UCSD-AML1 (cell line): ENCODE data around the gene PDRG1.
A peak's percentile ranks its signal among the peaks of the same experiment; 100 is the strongest.

ENCODE experiments used
- DNase-seq: peaks from one replicate; lab custom pipeline; 2025; ENCODE audit not compliant: unreplicated experiment; lab: John Stamatoyannopoulos, UW

The PDRG1 gene

DNA sequence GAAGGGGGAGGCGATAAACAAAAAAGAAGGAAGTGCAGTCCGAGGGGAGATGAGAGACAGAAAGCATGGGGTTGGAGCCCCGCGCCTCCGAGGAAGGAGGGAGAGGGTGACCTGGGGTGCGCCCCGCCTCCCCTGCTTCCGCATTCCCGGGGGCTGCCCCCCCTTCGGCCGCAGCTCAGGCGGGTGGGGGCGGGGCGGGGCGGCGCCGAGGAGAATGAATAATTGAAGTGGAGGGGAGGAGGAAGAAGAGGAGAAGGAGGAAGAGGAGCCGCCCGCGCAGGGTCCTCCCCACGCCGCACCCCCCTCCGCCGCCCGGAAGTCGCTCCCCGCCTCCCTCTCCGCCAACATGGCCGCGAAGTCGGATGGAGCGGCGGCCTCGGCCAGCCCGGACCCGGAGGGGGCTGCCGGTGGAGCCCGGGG, 16.0 kb upstream of the PDRG1 start, which contains the start of gene XKR7:
Gene XKR7, plus strand, starts transcription at position 322 of the 420 bp plus-strand sequence. Its CDS starts 25 bp downstream, at position 347.
- DNase-seq = peak; percentile 59

DNA sequence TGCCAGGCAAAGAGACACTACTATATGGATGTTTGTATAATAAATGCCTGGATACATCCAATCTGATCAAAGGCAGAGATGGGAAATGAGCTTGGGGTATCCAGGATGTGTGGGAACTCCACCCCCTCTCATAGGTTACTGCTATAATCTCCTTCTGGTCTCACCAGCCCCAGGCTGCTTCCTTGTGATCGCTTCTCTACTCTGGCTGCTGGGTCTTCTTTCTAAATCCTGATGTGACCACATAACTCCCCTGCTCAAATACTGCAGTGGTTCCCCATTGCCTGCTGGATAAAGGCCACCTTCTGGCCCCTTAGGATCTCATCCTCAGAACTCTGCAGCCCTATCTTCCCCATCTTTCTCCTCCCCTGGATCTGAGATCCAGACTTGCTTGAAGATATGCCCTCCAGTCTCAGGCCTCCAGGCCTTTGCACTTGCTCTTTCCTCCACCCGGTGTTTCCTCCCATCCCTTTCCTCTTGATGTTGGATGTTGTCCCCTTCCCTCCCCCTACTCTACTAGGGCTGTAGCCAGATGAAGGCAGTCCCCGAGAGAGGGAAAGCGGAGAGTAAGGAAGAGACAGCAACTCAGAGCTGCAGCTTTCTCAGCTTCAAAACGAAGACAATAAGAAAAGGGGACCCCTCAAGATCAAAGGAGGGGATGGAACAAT, 15.3 kb upstream of the PDRG1 start:
- DNase-seq = no peak

- DNase-seq = no peak
Measured at GRCh38 chr20:31963889-31964288, 12.0 kb upstream of the PDRG1 start.

DNA sequence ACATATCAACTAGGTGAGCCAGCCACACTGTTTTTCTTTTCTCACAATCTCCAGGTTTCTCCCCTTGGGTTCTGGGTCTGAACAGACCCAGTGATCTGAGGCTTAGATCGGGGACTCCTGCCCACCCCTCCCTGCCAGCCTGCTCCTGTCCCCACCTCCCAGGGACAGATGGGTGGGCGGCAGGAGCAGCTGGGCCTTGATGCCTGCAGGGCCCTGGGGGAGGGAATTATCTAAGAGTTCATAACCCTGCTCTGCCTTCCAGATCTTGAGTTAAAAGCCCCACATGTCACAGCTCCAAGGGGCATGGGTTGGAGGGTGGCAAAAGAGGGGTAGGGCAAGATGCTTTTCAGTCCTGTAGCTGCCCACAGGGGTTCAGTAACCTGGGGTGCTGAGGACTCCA, 10.9 kb upstream of the PDRG1 start:
- DNase-seq = no peak

- no peak for DNase-seq
Measured at GRCh38 chr20:31956556-31957526, 5.0 kb upstream of the PDRG1 start.

- DNase-seq = no peak
Measured at GRCh38 chr20:31954500-31954899, 2.7 kb upstream of the PDRG1 start.

GRCh38 chr20:31953556-31954148, 1.8 kb upstream of the PDRG1 start:
- DNase-seq = no peak

- DNase-seq = no peak
Measured at GRCh38 chr20:31951203-31951529, 680 bp downstream of the PDRG1 start.

DNA sequence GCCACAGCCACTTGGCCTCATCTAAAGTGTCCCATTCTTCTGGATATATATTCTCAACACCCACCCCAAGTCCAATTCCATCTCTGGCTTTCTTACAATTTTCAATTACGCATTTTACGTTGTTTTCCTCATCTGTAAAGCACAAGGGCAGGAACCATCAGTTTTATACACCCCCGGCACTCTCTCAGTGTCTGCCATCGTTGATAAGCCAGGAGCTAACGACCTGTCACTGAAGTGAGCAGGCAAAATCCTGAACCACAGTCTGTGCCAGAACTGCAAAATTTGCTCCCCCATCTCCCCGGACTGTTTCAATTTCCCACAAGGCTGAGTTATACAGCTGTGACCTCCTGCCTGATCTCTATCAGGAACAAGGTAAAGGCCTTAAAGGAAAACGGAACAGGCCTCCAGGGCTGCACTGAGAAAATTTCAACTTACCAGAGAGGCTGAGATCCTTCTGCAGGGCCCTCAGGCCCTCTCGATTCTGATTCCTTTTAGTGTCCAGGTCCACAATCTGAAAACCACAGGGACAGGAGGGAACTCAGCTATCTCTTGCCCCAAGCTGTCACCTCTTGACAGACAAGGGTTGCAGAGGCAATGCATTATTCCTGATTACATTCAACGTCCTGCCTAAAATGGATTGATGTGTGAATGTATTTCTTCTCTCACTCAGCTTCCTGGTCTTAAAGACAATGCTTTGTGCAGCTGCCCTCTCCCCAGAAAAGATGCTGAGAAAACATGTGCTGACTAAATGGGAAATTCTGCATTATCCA, 1.8 kb downstream of the PDRG1 start:
- no peak for DNase-seq

- no peak for DNase-seq
Measured at GRCh38 chr20:31948008-31948407, 3.8 kb downstream of the PDRG1 start.

GRCh38 chr20:31945785-31946184, 6.1 kb downstream of the PDRG1 start:
- no peak for DNase-seq

DNA sequence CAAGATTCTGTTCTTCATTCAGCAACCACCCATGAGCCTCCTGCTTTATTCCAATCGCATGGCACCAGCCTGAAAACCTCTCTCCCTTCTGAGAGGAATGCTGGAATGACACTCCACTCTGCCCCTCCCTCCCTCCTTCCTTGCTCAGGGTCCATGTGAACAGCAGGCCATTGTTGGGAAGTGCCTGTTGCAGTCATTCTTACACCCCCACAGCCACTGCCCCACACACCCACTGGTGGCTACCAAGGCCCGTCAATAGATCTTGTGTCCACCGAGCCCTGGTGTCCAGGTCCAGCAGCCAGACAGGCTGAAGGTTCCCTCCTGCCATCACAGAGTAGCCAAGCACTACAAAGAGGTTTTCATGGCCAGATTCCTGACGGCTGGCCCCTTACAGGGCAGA, 6.5 kb downstream of the PDRG1 start:
- no peak for DNase-seq

- no peak for DNase-seq
Measured at GRCh38 chr20:31943052-31943471, 8.8 kb downstream of the PDRG1 start.

DNA sequence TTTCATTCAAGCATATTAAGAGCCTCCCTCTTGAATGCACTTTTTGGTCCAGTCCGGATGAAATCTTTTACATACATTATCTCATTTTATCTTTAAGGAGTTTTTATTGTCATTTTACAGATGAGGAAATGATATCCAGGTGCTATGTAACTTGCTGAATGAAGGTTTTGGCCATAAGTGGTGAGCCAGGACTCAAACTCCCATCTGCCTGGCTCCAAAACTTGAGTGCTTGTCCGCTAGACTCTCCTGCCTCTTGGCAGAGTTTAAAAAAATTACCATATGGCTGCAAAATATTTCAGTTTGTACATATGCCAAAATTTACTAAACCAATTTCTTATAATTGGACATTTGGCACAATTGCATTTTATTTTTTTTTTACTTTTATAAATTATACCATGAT, 12.2 kb downstream of the PDRG1 start:
- DNase-seq = no peak

GRCh38 chr20:31937820-31938219, 14.0 kb downstream of the PDRG1 start:
- no peak for DNase-seq

DNA sequence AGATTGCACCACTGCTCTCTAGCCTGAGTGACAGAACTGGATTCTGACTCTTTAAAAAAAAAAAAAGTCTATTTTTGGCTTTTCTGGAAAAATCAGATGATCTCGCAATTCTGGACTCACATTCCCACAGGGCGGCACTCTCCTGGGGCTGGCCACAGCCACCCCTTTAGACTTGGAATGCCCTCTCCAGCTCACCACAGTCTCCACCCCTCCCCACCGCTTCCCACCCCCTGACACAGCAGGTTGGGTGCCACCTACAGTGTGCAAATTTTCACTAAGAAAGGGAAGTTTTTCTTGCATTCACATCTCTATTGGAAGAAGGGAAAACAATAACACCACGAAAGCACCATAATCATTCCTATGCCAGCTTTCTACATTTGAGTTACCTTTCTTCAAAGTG, 15.4 kb downstream of the PDRG1 start:
- no peak for DNase-seq

DNA sequence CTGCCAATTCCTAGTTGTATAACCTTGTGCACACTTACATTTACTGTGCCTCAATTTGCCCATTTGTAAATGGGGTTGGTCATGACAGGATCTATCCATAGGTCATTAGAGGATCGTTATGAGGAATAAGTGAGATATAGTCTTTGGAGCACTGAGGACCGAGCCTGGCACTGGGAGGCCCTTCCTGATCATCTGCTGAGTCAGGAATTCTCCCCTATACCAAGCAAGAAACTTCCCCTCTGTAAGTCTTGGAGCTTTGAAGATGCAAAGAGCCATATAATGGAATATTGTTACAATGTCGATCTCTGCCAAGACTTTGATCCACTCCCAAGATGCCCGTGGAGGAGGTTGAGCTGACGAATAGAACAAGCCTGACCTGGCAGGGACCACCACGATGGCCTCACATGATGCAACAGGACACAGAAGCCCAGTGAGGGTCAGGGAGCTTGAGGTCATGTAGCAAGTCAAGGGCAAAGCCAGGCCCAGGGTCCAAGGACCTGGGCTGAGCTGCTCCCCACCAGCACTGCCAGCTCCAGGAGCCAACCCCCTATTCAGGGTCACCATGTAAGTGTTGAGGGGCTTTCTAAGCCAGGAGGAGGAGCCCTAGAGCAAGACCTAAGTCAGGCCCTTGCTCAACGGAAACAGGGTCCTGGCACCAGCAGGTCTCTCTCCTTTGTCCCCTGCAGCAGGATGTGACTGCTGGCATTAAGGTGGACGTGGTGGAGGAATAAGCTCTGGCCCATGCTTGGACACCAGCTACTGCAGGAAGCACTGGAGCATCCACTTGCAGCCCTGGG, 16.7 kb downstream of the PDRG1 start:
- peak; percentile 19 for DNase-seq

- DNase-seq = no peak
Measured at GRCh38 chr20:31934491-31934890, 17.4 kb downstream of the PDRG1 start.

DNA sequence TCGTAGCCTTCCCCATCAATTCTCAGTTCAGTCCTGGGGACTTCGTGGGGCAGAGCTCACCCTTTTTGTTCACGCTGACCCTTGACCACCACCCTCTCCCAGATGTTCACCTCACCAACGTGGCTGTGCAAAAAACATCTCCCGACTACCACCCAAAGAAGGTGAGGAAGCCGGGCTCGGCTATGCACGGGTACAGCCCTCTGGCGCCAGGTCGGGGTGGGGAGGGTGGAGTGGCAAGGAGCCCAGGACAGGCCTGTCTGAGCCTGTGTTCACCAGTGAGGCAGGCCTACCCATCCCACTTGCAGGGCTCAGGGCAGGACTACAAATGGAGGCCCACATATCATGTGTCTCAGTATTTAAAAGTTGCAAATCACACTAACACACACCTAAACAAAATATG, 18.1 kb downstream of the PDRG1 start:
- no peak for DNase-seq

DNA sequence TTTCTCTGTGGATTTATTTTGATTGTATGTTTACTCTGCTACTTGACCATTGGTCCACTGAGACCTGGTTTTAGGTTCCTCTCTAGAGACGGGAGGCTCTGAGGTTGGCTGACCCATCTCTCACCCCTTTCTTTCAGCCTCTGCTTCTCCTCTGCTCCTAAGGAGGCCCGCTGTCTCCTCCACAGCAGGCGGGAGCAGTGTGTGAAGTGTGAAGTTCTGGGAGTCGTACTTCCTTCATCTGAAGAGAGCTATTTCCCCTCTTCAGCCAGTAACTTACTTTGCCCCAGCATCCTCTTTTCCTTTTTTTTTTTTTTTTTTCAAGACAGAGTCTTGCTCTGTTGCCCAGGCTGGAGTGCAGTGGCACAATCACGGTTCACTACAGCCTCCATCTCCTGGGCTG, 21.1 kb downstream of the PDRG1 start:
- no peak for DNase-seq
